ENCODE data around the gene TMEM170A.

DNA sequence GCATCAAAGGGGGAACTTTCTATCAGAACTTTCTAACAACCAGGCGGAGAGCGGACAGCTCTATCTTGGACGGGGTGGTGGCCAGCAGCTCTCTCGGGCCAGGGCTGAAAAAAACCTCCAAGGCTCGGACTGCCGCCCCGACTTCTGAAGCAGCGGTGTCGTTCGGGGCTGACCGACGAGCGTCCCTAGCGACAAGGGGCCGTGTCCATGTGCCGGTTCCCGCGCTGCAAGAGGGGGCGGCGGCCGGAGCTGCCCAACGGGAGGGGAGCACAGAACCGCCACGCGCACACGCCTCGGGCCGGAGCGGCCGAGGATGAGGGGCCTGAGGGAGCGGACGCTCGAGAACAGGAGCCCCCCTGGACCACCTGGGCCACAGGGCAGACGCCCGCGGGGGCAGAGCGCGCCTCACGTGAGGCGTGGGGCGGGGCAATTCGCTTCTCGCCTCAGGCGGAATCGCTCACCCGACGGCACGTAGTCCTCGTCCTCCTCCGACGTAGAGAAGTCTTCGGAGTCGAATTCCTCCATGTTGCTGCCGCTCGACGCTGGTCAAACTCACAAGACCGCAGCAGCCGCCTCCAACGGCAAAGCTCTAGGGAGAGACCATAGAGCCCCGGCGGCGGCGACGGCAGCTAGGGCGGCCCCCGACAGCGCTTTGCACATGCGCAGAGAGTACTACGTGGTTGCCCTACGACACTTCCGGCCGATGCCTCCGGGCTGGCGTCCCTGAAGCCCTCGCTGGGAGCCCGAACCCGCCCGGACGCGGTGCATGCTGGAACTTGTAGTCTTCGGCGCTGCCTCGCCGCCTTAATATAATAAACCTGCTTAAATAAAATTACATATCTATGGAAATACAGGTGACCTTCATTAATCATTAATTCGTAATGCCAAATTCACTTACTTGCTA is 31.4 kb downstream of the TMEM170A start, which contains the start of gene CFDP1:
- TF ChIP-seq, protein P1, sequence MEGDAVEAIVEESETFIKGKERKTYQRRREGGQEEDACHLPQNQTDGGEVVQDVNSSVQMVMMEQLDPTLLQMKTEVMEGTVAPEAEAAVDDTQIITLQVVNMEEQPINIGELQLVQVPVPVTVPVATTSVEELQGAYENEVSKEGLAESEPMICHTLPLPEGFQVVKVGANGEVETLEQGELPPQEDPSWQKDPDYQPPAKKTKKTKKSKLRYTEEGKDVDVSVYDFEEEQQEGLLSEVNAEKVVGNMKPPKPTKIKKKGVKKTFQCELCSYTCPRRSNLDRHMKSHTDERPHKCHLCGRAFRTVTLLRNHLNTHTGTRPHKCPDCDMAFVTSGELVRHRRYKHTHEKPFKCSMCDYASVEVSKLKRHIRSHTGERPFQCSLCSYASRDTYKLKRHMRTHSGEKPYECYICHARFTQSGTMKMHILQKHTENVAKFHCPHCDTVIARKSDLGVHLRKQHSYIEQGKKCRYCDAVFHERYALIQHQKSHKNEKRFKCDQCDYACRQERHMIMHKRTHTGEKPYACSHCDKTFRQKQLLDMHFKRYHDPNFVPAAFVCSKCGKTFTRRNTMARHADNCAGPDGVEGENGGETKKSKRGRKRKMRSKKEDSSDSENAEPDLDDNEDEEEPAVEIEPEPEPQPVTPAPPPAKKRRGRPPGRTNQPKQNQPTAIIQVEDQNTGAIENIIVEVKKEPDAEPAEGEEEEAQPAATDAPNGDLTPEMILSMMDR (IDR thresholded peaks at IDR 0.05; ENCODE audit: insufficient read depth, low read depth, low read length), result no peak
- no peak for TF ChIP-seq EZH2 (IDR thresholded peaks at IDR 0.05; ENCODE audit: insufficient read depth, low read length)
